ENCODE data around the gene DESI2. TPM values are rescaled to one million over a fixed set of nuclear protein-coding genes. Genes with fewer than 3 reads are reported as not detected.

DESI2 gene
- total RNA-seq, 1 donor from 2014 or later: 54.8 TPM

DNA sequence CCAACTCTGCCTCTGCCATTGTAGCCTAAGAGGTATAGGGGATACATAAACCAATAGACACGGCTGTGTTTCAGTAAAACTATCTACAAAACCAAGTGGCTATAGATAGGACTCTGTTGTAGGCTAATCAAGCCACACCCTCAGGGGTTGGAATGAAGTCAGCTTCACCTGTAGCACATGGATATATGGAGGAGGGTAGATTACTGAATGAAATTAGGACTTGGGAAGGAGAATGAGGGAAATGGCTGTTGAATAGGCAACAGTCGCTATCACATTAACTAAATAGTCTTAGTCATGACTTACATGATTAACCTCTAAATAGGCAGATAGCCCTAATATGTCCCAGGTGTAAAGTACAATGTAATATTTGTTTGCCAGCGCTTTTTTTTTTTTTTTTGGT, 49.7 kb downstream of the DESI2 start:
- Histone ChIP-seq H3K36me3 (ENCODE audit: control insufficient read depth, insufficient read depth, low read length) (peaks cover 3% of the 10 kb centered on the region), H3K4me3 (ENCODE audit: low read depth, low read length) (no peak overlapping the region), H3K27me3 (ENCODE audit: control insufficient read depth, insufficient read depth, low read length) (no peaks in the 10 kb centered on the region)
- DNase-seq (ENCODE audit: low read depth) (no peak), FAIRE-seq (no peak)
- TF ChIP-seq, protein P1, sequence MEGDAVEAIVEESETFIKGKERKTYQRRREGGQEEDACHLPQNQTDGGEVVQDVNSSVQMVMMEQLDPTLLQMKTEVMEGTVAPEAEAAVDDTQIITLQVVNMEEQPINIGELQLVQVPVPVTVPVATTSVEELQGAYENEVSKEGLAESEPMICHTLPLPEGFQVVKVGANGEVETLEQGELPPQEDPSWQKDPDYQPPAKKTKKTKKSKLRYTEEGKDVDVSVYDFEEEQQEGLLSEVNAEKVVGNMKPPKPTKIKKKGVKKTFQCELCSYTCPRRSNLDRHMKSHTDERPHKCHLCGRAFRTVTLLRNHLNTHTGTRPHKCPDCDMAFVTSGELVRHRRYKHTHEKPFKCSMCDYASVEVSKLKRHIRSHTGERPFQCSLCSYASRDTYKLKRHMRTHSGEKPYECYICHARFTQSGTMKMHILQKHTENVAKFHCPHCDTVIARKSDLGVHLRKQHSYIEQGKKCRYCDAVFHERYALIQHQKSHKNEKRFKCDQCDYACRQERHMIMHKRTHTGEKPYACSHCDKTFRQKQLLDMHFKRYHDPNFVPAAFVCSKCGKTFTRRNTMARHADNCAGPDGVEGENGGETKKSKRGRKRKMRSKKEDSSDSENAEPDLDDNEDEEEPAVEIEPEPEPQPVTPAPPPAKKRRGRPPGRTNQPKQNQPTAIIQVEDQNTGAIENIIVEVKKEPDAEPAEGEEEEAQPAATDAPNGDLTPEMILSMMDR (IDR thresholded peaks at IDR 0.05; ENCODE audit: insufficient read depth, low read length, severe bottlenecking): no peak

DNA sequence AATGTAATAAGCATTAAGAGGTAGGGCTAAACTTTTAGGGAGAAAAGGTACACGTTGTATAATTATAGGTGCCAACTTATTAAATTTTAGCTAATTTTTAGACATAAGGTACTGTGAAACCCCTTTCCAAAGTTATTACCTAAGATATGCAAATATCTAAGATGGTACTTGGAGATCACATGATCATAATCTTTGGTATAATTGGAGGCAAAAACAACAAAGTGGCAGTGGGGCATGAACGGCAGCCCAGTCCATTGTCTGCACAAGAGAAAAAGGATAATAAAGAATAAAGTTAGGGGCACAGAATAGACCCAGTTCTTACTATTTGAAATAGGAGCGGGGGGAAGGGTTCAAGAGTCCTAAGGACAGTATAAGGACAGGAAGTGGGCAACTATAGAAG, 51.2 kb downstream of the DESI2 start:
- no peak overlapping the region for H3K4me3 ChIP-seq (ENCODE audit: low read depth, low read length)
- no peak for FAIRE-seq
- H3K27me3 ChIP-seq (ENCODE audit: control insufficient read depth, insufficient read depth, low read length): no peaks in the 10 kb centered on the region
- TF ChIP-seq, protein P1 (IDR thresholded peaks at IDR 0.05; ENCODE audit: insufficient read depth, low read length, severe bottlenecking): no peak
- peaks cover 3% of the 10 kb centered on the region for H3K36me3 ChIP-seq (ENCODE audit: control insufficient read depth, insufficient read depth, low read length)
- no peak for DNase-seq (ENCODE audit: low read depth)

DNA sequence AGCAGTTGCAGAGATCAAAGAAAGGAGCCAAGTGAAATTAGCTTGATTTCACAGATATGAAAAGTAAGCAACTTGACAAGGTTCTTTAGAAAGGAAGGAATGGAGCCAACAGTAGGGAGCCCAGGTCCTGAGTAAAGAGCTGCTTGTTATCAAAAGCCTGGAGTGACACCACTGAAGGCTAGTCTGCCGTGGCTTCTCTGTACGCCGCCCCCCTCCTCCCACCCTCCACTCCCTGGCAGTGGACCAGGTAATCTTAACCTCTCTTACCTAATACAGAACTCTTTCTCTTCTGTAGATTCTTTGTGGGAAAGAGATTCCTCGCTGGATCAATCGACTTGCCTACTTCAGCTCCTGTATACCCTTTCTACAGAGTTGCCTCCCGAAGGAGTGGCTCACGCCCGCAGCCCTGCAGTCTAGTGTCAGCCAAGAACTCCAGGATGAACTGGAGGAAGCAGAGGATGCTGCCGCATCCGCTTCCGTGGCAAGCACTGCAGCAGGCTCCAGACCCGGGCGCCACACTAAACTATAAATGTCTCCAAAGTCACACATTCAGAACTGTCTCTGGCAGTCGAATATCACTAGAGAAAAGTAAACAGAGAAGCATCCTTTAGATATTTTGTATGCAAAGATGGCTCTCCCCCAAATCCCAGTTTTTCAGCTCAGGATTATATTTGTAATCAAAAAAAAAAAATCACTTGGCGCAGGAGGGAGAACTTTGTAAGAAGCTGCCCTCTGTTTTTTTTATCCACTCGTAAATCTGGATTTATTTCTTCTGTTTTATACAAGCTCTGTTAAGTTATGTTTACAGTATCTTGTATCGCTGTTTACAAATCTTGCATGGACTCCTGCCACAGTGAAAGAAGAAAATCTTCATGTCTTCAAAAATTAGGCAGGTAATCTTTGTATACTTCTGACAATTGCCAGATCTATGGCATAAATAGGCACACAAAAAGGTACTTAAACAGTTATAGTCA, 52.6 kb downstream of the DESI2 start:
- TF ChIP-seq, protein P1 (IDR thresholded peaks at IDR 0.05; ENCODE audit: insufficient read depth, low read length, severe bottlenecking): no peak
- Histone ChIP-seq H3K4me3 (ENCODE audit: low read depth, low read length) (no peak overlapping the region), H3K27me3 (ENCODE audit: control insufficient read depth, insufficient read depth, low read length) (no peaks in the 10 kb centered on the region), H3K36me3 (ENCODE audit: control insufficient read depth, insufficient read depth, low read length) (peaks cover 3% of the 10 kb centered on the region)
- FAIRE-seq: no peak
- no peak for DNase-seq (ENCODE audit: low read depth)

DNA sequence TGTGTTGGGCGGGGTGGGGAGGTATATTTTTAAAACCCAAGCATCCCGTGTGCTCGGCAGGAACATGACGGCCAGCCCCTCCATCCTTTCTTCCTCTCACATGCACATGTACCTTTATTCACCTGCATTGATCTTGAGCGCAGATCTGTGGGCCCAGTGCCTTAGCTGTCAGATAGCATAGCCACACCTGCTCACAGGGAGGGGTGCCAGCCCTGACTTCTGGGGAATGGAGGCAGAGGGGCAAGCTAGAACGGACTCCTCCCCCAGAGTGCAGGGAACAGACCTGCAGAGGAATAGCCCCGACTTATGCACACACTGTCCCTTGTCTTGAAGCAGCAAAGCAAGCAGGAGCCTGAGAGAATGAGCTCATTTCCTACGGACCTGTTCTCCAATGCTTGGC, 56.1 kb downstream of the DESI2 start:
- TF ChIP-seq, protein P1 (IDR thresholded peaks at IDR 0.05; ENCODE audit: insufficient read depth, low read length, severe bottlenecking): no peak
- Histone ChIP-seq H3K36me3 (ENCODE audit: control insufficient read depth, insufficient read depth, low read length) (peaks cover 3% of the 10 kb centered on the region), H3K27me3 (ENCODE audit: control insufficient read depth, insufficient read depth, low read length) (no peaks in the 10 kb centered on the region), H3K4me3 (ENCODE audit: low read depth, low read length) (no peak overlapping the region)
- no peak for FAIRE-seq
- DNase-seq (ENCODE audit: low read depth): no peak

DNA sequence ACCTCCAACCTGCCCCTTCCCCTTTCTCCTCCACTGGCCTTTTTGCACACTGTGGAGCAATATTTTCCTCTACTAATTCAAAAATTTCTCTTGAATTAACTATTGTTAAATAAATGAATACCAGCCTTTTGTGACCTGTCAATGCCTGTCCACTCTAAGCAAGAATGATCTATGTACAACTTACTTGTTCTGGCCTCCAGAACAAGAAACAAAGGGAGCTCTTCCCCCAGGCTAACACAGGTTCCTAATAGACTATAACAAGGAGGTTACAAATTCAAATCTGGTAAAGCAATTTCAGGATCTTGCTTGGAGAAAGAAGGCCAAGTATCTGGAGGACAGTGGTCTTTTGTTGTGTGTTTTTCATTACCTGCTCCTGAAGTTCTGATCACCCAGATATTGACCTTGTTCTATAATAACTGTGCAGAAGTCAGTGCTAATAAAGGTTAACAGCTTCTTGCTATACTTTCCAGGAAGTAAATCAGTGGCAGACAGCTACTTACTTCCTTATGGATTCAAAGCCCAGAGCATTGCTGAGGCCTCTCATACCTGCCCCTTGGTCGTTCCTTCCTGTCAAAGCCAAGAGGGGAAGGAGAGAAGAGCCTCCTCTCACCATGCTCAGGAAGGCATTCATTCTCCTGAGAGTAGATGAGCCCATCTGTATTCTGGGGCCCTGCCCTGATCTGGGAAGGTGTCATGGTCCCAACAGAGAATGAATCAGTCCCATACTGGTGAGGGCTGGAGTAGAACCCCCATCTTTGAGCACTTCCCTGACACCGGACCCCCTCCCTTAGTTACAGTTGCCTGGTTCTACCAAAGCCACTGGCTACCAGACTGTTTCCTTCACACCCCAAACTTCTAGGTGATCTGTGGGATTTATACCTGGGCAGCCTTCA, 56.8 kb downstream of the DESI2 start:
- TF ChIP-seq, protein P1 (IDR thresholded peaks at IDR 0.05; ENCODE audit: insufficient read depth, low read length, severe bottlenecking): no peak
- H3K27me3 ChIP-seq (ENCODE audit: control insufficient read depth, insufficient read depth, low read length): no peaks in the 10 kb centered on the region
- no peak for FAIRE-seq
- no peak for DNase-seq (ENCODE audit: low read depth)
- peaks cover 3% of the 10 kb centered on the region for H3K36me3 ChIP-seq (ENCODE audit: control insufficient read depth, insufficient read depth, low read length)
- H3K4me3 ChIP-seq (ENCODE audit: low read depth, low read length): no peak overlapping the region
